A673 (cell line): ENCODE results near the gene RMI2. TPM values are rescaled to one million over a fixed set of nuclear protein-coding genes. Genes with fewer than 3 reads are reported as not detected.

Experiments
- BruUV-seq: library from RNA; stranded (reverse); fragments of 400-500 nt; replicated peaks from 2 replicates; lab custom pipeline; 2021; lab: Mats Ljungman, UMichigan
- CTCF ChIA-PET: fragments of 300-600 bp; sonication (Branson Sonifier 250); formaldehyde crosslinking; loops from one replicate; lab custom pipeline; 2022; ENCODE audit warnings: antibody characterized with exemption; lab: Charles Lee
- POLR2A ChIA-PET: fragments of 300-600 bp; sonication (Branson Sonifier 250); formaldehyde crosslinking; loops from one replicate; lab custom pipeline; 2022; ENCODE audit warnings: antibody characterized with exemption; ENCODE audit not compliant: low non-redundant PET; lab: Charles Lee
- DNase-seq: peaks from one replicate; pipeline ENCODE4 v3.0.0-alpha.2; 2015; ENCODE audit warnings: low spot score
- H3K27ac ChIP-seq: fragments of 200-600 bp; sonication (generic); 2 replicates; pipeline ENCODE4 v1.5.1; 2016; ENCODE audit warnings: mixed run types, low read depth, mild to moderate bottlenecking, mixed read lengths, antibody characterized with exemption, low read length; ENCODE audit not compliant: poor library complexity, severe bottlenecking
- H3K27me3 ChIP-seq: fragments of 200-600 bp; sonication (generic); replicated peaks from 2 replicates; pipeline ENCODE4 v1.6.1; 2017; ENCODE audit warnings: mixed run types, low read depth, mild to moderate bottlenecking, mixed read lengths, antibody characterized with exemption, low read length; ENCODE audit not compliant: insufficient read depth, poor library complexity
- H3K36me3 ChIP-seq: fragments of 200-600 bp; sonication (generic); 2 replicates; pipeline ENCODE4 v1.6.1; 2016; ENCODE audit warnings: mixed run types, mild to moderate bottlenecking, mixed read lengths, antibody characterized with exemption, low read length; ENCODE audit not compliant: insufficient read depth, poor library complexity, severe bottlenecking
- H3K4me1 ChIP-seq: fragments of 200-600 bp; sonication (generic); 2 replicates; pipeline ENCODE4 v1.6.1; 2017; ENCODE audit warnings: mixed run types, mild to moderate bottlenecking, mixed read lengths, antibody characterized with exemption, low read length; ENCODE audit not compliant: insufficient read depth, poor library complexity, severe bottlenecking
- H3K4me3 ChIP-seq: fragments of 200-600 bp; sonication (generic); 2 replicates; pipeline ENCODE4 v1.5.1; 2016; ENCODE audit warnings: low read depth, mixed run types, mild to moderate bottlenecking, mixed read lengths, low read length; ENCODE audit not compliant: poor library complexity, severe bottlenecking
- H3K9me3 ChIP-seq: fragments of 200-600 bp; sonication (generic); 2 replicates; pipeline ENCODE4 v1.6.1; 2016; ENCODE audit warnings: mixed run types, low read depth, mild to moderate bottlenecking, mixed read lengths, antibody characterized with exemption, low read length; ENCODE audit not compliant: poor library complexity, severe bottlenecking
- CTCF ChIP-seq: fragments of 300-800, 200-600 bp; sonication (generic); conservative IDR thresholded peaks from 2 replicates; pipeline ENCODE4 v1.5.1; 2017; ENCODE audit warnings: low read depth, mild to moderate bottlenecking, antibody characterized with exemption, low read length, moderate library complexity, mixed read lengths
- EZH2 ChIP-seq: fragments of 200-600 bp; sonication (generic); IDR thresholded peaks from 2 replicates; pipeline ENCODE4 v1.6.1; 2017; ENCODE audit warnings: borderline replicate concordance, low read depth, mild to moderate bottlenecking, mixed read lengths, antibody characterized with exemption, low read length; ENCODE audit not compliant: poor library complexity, severe bottlenecking
- intact Hi-C: fragments of 100-400 bp; cut with micrococcal nuclease; formaldehyde crosslinking; loops from one replicate; pipeline ENCODE4 v1.10.0; 2022; ENCODE audit not compliant: unreplicated experiment
- total RNA-seq: library from RNA; stranded (reverse); gene quantifications from 2 replicates; pipeline ENCODE4 v1.2.3, GENCODE V29; 2021

Gene RMI2
- total RNA-seq, 1 experiment from 2014 or later, result 28.5 TPM

GRCh38 chr16:11302977-11303376 is 42.3 kb upstream of the RMI2 start:
- Histone ChIP-seq H3K4me3 (no peak overlapping the region), H3K9me3 (no peaks in the 10 kb centered on the region), H3K36me3 (no peaks in the 10 kb centered on the region), H3K4me1 (no peaks in the 10 kb centered on the region), H3K27ac (no peak overlapping the region), H3K27me3 (no peaks in the 10 kb centered on the region)
- CTCF ChIA-PET, result no interaction called here
- no peak for DNase-seq
- BruUV-seq, result no TSS peak
- intact Hi-C loops, result no loop called here
- POLR2A ChIA-PET, result no interaction called here
- no peak for TF ChIP-seq CTCF
- TF ChIP-seq EZH2, result no peak

GRCh38 chr16:11303405-11304138 is 41.7 kb upstream of the RMI2 start:
- TF ChIP-seq EZH2 (no peak), CTCF (no peak)
- DNase-seq, result no peak
- POLR2A ChIA-PET, result no interaction called here
- Histone ChIP-seq H3K4me3 (no peak overlapping the region), H3K36me3 (no peaks in the 10 kb centered on the region), H3K27me3 (no peaks in the 10 kb centered on the region), H3K4me1 (no peaks in the 10 kb centered on the region), H3K27ac (no peak overlapping the region), H3K9me3 (no peaks in the 10 kb centered on the region)
- CTCF ChIA-PET, result no interaction called here
- BruUV-seq, result no TSS peak
- intact Hi-C loops, result no loop called here

GRCh38 chr16:11306381-11306780 is 38.9 kb upstream of the RMI2 start:
- POLR2A ChIA-PET, result no interaction called here
- no peaks in the 10 kb centered on the region for H3K9me3 ChIP-seq
- DNase-seq, result no peak
- intact Hi-C loops, result no loop called here
- TF ChIP-seq EZH2 (no peak), CTCF (no peak)
- no peak overlapping the region for H3K27ac ChIP-seq
- no peaks in the 10 kb centered on the region for H3K4me1 ChIP-seq
- CTCF ChIA-PET, result no interaction called here
- H3K4me3 ChIP-seq, result no peak overlapping the region
- no peaks in the 10 kb centered on the region for H3K27me3 ChIP-seq
- BruUV-seq, result no TSS peak
- no peaks in the 10 kb centered on the region for H3K36me3 ChIP-seq
